KMS-11 (cell line): ENCODE results near the gene ARHGEF1.

Experiments used
- H2AFZ ChIP-seq: fragments of 200-600 bp; sonication (generic); 2 replicates; pipeline ENCODE4 v1.6.1; 2016; ENCODE audit warnings: antibody characterized with exemption, mixed run types, low read depth
- H3K27ac ChIP-seq: fragments of 200-600 bp; sonication (generic); 2 replicates; pipeline ENCODE4 v1.6.1; 2016; ENCODE audit warnings: mild to moderate bottlenecking, mixed run types
- H3K27me3 ChIP-seq: fragments of 200-600 bp; sonication (generic); 2 replicates; pipeline ENCODE4 v1.6.1; 2017; ENCODE audit warnings: mild to moderate bottlenecking, low read depth, mixed run types, moderate library complexity; ENCODE audit not compliant: insufficient read depth
- H3K36me3 ChIP-seq: fragments of 200-600 bp; sonication (generic); 2 replicates; pipeline ENCODE4 v1.6.1; 2017; ENCODE audit warnings: mild to moderate bottlenecking, mixed run types; ENCODE audit not compliant: insufficient read depth
- H3K4me1 ChIP-seq: fragments of 200-600 bp; sonication (generic); 2 replicates; pipeline ENCODE4 v1.6.1; 2016; ENCODE audit warnings: mild to moderate bottlenecking, low read depth, mixed run types; ENCODE audit not compliant: poor library complexity, severe bottlenecking
- H3K4me2 ChIP-seq: fragments of 200-600 bp; sonication (generic); 2 replicates; pipeline ENCODE4 v1.7.0; 2016; ENCODE audit warnings: mild to moderate bottlenecking, mixed run types
- H3K4me3 ChIP-seq: fragments of 200-600 bp; sonication (generic); IDR thresholded peaks from 2 replicates; pipeline ENCODE4 v1.6.1; 2017; ENCODE audit warnings: low read depth, low read length, mixed read lengths; ENCODE audit not compliant: insufficient read depth
- H3K79me2 ChIP-seq: fragments of 200-600 bp; sonication (generic); 2 replicates; pipeline ENCODE4 v1.6.1; 2016; ENCODE audit warnings: low read depth, mixed run types; ENCODE audit not compliant: insufficient read depth
- H3K9ac ChIP-seq: fragments of 200-600 bp; sonication (generic); 2 replicates; pipeline ENCODE4 v1.6.1; 2016; ENCODE audit warnings: mild to moderate bottlenecking, mixed run types
- H4K20me1 ChIP-seq: fragments of 200-600 bp; sonication (generic); 2 replicates; pipeline ENCODE4 v1.6.1; 2016; ENCODE audit warnings: mild to moderate bottlenecking, mixed run types; ENCODE audit not compliant: insufficient read depth
- TF ChIP-seq, protein P1 (sequence below): fragments of 200-600 bp; sonication (generic); conservative IDR thresholded peaks from 2 replicates; pipeline ENCODE4 v1.6.1; 2017; ENCODE audit warnings: low read depth, mild to moderate bottlenecking, antibody characterized with exemption, low read length, moderate library complexity, mixed read lengths

The ARHGEF1 gene

DNA sequence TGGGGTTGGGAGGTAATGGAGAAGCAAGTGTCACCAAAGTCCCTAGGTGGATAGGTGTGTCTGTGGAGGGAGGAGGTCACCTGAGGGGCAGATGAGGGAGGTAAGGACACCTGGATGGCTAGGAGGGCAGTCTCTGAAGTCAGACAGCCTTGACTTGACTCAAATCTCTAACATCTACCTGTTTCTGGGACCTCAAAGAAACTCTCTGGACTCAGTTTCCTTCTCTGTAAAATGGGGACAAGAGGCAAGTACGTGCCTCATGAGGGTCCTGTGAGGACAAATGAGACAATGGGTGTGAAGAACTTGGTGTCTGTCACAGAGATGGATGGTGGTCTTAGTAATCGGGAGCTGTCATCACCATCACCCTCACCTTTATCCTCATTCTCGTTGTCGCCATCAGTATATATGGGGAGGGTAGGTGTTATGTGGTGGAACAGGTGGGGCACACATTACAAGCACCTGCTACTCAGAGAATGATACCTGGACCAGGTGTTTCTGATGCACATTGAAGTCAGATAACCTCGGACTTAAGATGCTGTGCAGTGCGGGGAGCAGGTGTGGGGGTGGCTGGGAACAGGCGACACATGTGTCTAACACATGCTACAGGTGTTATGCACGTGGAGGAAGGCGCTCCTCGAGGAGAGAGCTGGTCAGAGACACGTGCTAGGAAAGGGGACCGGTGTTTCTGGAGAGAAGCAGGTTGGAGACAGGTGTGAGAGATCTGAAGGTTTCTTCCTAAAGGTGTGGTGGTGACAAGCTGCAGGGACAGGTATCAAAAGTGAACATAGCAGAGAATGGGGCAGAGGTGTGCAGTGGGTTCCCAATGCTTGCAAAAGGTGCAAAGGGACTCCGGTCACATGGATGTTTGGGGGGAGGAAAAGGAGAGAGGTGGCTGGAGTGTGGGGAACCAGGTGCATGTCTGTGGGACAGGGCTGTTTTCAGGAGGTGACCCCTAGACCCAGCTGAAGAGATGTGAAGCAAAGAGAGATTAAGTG is 41.5 kb downstream of the ARHGEF1 start:
- H3K4me2 ChIP-seq = no peak overlapping the region
- no peak overlapping the region for H3K9ac ChIP-seq
- no peak overlapping the region for H2AFZ ChIP-seq
- H3K27ac ChIP-seq = no peak overlapping the region
- H3K27me3 ChIP-seq = peaks cover 87% of the 10 kb centered on the region
- no peak overlapping the region for H3K4me3 ChIP-seq
- H3K36me3 ChIP-seq = no peaks in the 10 kb centered on the region
- H3K4me1 ChIP-seq = no peaks in the 10 kb centered on the region
- H3K79me2 ChIP-seq = no peaks in the 10 kb centered on the region
- TF ChIP-seq, protein P1, sequence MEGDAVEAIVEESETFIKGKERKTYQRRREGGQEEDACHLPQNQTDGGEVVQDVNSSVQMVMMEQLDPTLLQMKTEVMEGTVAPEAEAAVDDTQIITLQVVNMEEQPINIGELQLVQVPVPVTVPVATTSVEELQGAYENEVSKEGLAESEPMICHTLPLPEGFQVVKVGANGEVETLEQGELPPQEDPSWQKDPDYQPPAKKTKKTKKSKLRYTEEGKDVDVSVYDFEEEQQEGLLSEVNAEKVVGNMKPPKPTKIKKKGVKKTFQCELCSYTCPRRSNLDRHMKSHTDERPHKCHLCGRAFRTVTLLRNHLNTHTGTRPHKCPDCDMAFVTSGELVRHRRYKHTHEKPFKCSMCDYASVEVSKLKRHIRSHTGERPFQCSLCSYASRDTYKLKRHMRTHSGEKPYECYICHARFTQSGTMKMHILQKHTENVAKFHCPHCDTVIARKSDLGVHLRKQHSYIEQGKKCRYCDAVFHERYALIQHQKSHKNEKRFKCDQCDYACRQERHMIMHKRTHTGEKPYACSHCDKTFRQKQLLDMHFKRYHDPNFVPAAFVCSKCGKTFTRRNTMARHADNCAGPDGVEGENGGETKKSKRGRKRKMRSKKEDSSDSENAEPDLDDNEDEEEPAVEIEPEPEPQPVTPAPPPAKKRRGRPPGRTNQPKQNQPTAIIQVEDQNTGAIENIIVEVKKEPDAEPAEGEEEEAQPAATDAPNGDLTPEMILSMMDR = no peak
- H4K20me1 ChIP-seq = no peaks in the 10 kb centered on the region

- no peaks in the 10 kb centered on the region for H4K20me1 ChIP-seq
Measured at GRCh38 chr19:41925208-41926003, 42.4 kb downstream of the ARHGEF1 start.

GRCh38 chr19:41926028-41926762 is 43.2 kb downstream of the ARHGEF1 start:
- TF ChIP-seq, protein P1 = no peak
- Histone ChIP-seq H3K4me3 (no peak overlapping the region), H2AFZ (no peak overlapping the region), H3K36me3 (no peaks in the 10 kb centered on the region), H4K20me1 (no peaks in the 10 kb centered on the region), H3K4me1 (no peaks in the 10 kb centered on the region), H3K27ac (no peak overlapping the region), H3K4me2 (no peak overlapping the region), H3K79me2 (no peaks in the 10 kb centered on the region), H3K27me3 (peaks cover 91% of the 10 kb centered on the region), H3K9ac (no peak overlapping the region)

More at GRCh38 chr19:41925208-41926003, 42.4 kb downstream of the ARHGEF1 start:
- Histone ChIP-seq H3K27ac (no peak overlapping the region), H3K36me3 (no peaks in the 10 kb centered on the region), H3K4me1 (no peaks in the 10 kb centered on the region), H3K4me3 (no peak overlapping the region), H3K79me2 (no peaks in the 10 kb centered on the region), H3K27me3 (peaks cover 91% of the 10 kb centered on the region), H3K4me2 (no peak overlapping the region), H3K9ac (no peak overlapping the region), H2AFZ (no peak overlapping the region)
- TF ChIP-seq, protein P1 = no peak
